ENCODE measurements around the gene KLHL25.

KLHL25 gene

DNA sequence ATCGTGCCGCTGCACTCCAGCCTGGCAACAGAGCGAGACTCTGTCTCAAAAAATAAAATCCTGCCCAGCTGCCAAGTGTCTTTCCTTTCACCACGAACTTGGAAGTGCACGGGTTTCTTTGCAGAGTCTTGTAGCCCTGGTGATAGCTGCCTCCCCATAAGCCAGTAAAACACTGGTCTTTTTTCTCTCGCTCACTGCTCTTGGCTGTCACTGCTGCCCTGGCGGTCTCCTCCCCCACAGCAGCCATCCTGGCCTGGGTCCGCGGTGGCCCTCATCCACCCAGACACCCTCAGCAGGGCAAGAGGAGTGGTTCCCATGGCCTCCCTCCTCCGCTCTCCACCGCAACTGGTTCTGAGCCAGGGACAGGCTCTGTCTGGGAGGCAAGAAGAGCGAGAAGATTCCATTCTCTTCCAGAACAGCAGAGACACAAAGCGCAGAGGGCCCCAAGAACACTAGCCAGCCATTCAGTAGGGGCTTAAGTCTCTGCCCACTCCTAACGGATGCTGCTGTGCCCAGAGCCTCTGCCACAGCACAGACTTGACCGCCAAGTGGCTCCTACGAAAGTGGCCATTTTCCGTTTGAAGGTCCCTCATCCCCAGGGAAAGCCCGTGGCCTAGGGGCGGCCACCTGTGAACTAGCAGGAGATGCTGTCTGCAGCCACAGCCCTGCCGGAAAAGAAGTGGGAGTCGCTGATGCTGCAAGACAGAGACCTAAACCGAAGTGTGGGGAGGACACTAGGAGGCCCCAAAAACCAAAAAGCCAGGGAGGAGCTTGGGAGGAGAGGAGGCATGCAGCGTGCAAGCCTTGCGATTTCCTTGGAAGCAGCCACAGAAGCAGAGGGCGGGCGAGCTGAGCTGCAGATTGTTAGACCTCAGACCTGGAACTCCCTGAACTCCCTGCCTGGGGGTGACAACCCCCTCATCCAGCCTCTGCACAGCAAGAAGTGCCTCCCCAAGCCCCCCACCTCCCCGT is 44.1 kb downstream of the KLHL25 start:
- in situ Hi-C loops (cut with MboI; ENCODE audit: low sequenced_read_pairs): no loop called here

GRCh38 chr15:85749261-85750151 is 45.2 kb downstream of the KLHL25 start:
- in situ Hi-C loops (cut with MboI; ENCODE audit: low sequenced_read_pairs): no loop called here

- in situ Hi-C loops (cut with MboI; ENCODE audit: low sequenced_read_pairs): no loop called here
These were observed 46.0 kb downstream of the KLHL25 start for GRCh38 chr15:85748729-85749128.

DNA sequence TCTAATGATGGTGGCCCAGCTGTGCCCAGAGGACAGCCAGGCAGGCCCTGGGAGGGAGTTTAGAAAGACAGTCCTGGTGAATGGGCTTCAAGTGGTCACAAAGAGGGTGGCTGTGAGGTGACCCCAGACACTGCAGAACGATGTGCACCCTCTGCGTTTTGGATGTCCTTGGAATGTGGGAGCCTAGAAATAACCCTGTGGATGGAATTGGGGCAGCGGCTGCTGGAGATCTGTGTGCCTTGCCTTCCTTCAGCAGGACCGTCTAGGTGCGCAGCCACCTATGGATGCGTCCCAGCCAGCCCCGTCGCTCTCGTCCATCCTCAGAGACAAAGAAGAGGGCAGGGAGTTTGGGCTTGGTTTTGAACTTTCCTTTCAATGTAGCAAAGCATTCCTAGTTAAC is 46.5 kb downstream of the KLHL25 start:
- in situ Hi-C loops (cut with MboI; ENCODE audit: low sequenced_read_pairs): no loop called here

DNA sequence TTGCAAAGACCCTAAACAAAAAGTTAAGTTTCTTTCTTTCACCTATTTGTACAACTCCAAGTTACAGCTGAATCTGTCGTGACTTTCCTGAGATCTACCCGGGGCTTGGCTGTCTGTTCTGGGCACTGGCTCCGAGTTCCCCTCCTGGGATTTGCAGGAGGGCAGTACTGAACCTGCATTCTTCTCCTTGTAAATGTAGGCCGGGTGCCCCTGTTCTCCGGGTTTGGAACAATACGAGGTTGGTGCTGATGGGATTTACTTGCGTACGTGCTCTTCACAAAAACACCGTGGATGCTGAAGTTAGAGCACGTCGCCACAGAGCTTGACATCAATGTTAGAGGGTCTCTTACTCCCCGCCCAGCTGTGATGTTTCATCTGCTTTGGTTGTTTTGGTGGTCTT is 48.1 kb downstream of the KLHL25 start:
- in situ Hi-C loops (cut with MboI; ENCODE audit: low sequenced_read_pairs): no loop called here

GRCh38 chr15:85745525-85746150 is 49.1 kb downstream of the KLHL25 start:
- in situ Hi-C loops (cut with MboI; ENCODE audit: low sequenced_read_pairs): no loop called here

GRCh38 chr15:85745023-85745422 is 49.7 kb downstream of the KLHL25 start:
- in situ Hi-C loops (cut with MboI; ENCODE audit: low sequenced_read_pairs): no loop called here

DNA sequence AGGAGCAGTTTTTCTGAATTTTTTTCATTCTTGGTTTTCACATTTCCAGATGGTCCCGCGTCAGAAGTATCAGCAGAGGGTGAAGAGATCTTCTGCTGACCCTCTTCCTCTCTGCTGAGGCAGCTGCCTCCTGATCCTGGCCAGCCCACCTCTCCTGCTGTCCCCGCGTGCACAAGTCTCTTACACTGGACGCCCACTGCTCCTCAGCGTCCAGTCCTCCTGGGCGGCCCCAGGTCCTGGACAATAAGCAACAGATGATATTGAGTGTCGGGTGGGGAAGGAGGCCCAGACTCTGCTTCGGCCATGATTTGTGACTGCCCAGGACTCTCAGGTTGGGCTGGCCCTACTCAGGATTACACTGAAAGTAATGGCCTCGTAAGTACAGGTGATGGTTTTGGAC is 50.1 kb downstream of the KLHL25 start:
- in situ Hi-C loops (cut with MboI; ENCODE audit: low sequenced_read_pairs): no loop called here

- in situ Hi-C loops (cut with MboI; ENCODE audit: low sequenced_read_pairs): no loop called here
These were observed 51.2 kb downstream of the KLHL25 start for GRCh38 chr15:85743392-85744055.

GRCh38 chr15:85742186-85742821 is 52.4 kb downstream of the KLHL25 start:
- in situ Hi-C loops (cut with MboI; ENCODE audit: low sequenced_read_pairs): no loop called here

DNA sequence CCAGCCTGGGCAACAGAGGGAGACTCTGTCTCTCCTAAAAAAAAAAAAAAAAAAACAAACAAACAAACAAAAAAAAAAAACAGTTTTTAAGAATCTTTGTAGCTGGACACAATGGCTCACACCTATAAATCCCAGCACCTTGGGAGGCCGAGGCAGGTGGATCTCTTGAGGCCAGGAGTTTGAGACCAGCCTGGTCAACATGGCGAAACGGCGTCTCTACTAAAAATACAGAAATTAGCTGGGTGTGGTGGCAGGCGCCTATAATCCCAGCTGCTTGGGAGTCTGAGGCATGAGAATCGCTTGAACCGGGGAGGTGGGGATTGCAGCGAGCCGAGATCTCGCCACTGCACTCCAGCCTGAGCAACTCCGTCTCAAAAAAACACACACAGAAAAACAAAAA is 53.1 kb downstream of the KLHL25 start:
- in situ Hi-C loops (cut with MboI; ENCODE audit: low sequenced_read_pairs): no loop called here

DNA sequence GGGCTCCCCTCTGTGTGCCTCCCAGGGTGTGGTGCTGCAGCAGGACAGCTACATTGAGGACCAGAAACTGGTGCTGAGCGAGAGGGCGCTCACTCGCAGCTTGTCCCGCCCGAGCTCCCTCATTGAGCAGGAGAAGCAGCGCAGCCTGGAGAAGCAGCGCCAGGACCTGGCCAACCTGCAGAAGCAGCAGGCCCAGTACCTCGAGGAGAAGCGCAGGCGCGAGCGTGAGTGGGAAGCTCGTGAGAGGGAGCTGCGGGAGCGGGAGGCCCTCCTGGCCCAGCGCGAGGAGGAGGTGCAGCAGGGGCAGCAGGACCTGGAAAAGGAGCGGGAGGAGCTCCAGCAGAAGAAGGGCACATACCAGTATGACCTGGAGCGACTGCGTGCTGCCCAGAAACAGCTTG is 53.7 kb downstream of the KLHL25 start:
- in situ Hi-C loops (cut with MboI; ENCODE audit: low sequenced_read_pairs): no loop called here

DNA sequence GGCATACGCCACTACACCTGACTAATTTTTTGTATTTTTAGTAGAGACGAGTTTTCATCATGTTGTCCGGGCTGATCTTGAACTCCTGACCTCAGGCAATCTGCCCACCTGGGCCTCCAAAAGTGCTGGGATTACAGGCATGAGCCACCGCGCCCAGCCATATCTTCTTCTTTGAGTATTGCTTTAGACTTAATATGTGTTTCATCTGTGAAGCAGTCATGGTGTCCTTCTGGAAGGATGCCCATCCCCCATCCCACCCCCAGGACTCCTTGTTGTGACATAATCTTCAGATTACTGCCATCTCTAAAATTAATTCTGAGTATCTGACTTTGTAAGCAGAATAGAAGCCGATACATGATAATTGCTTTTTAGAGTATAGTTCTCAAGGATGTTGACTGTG is 57.7 kb downstream of the KLHL25 start:
- in situ Hi-C loops (cut with MboI; ENCODE audit: low sequenced_read_pairs): no loop called here

DNA sequence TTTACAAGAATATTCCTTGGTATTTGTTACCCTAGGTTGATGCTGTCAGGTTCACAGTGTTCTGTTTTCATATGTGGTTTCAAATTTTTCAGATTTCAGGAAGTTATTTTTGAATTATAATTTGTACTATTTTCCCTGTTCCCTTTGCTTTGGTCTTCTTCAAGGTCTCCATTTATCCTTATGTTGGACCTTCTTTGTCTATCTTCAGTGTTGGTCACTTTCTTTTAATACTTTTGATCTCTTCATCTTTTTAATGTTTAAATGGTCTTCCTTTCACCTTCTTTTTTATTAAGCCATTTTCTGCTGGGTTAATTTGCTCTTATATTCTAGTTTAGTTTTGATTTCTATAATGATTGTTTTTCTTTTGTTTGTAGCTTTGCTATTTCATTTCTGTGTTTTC is 61.3 kb downstream of the KLHL25 start:
- in situ Hi-C loops (cut with MboI; ENCODE audit: low sequenced_read_pairs): no loop called here

DNA sequence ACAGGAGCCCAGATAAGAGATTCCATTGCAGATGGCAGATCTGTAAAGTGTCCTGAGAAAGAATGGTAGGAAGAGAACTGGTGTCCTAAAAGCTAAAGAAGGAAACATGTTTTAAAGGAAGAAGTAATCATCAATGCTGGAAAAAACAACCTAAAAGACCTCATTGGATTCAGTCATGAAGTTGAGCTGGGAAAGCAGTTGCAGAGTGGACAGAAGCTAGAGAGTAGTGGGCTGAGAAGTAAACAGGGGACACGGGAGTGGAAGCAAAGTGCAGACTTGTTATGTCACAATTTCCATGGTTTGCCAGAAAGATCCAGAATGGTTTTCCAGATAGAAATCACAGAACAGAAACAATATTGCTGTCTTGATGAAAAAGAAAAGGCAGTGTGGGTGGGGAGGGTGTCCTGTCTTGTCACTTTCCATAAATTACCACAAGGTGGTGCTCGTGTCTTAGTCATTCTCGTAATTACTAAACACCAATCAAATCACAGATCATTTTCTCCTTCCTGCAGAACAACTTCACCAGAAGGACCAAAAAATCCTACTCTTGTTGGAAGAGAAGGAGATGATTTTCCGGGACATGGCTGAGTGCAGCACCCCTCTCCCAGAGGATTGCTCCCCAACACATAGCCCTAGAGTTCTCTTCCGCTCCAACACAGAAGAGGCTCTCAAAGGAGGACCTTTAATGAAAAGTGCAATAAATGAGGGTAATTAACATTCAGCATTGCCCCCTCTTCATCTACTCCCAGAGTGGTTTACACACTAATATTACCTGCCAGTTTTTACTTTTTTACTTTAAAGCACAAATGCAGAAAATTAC is 64.5 kb downstream of the KLHL25 start:
- in situ Hi-C loops (cut with MboI; ENCODE audit: low sequenced_read_pairs): no loop called here

DNA sequence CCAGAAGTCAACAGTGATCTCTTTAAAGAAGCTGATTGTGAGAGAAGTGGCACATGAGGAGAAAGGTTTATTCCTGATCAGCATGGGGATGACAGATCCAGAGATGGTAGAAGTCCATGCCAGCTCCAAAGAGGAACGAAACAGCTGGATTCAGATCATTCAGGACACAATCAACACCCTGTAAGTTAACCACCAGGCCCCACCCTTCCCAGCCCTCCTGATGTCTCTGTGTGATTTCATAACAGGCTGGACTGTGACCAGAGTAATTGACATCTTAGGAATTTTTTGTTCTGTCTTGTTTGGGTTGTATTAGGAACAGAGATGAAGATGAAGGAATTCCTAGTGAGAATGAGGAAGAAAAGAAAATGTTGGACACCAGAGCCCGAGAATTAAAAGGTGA is 67.7 kb downstream of the KLHL25 start:
- in situ Hi-C loops (cut with MboI; ENCODE audit: low sequenced_read_pairs): no loop called here

DNA sequence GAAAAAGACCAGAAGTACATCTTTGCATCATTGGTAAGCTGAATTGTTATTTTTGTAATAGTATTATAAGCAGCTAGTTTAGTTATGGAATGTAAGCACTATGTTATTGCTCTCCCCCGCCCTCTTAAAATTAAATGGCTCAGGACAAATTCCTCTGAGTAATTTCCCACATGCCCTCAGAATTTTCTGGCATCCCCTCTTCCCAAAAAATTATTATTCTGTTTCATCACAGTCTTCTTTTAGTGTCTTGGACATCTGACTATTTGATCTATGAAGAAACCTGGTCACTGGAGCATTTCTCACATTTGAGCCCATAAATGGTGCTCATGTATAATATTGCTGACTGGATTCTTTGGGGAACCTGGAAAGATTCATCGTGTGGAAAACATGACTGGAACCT is 68.3 kb downstream of the KLHL25 start:
- in situ Hi-C loops (cut with MboI; ENCODE audit: low sequenced_read_pairs): no loop called here

GRCh38 chr15:85725564-85725963 is 69.2 kb downstream of the KLHL25 start:
- in situ Hi-C loops (cut with MboI; ENCODE audit: low sequenced_read_pairs): no loop called here

GRCh38 chr15:85725019-85725418 is 69.7 kb downstream of the KLHL25 start:
- in situ Hi-C loops (cut with MboI; ENCODE audit: low sequenced_read_pairs): no loop called here
